CD4-positive, alpha-beta T cell (primary cell): ENCODE data around the gene MYLK4. TPM values are rescaled to one million over a fixed set of nuclear protein-coding genes. Genes with fewer than 3 reads are reported as not detected.

Experiments
- ATAC-seq: fragments of 200-7000 bp; cut with Tn5 transposase; one replicate; pipeline ENCODE4 v1.10.0; 2022; ENCODE audit warnings: mild to moderate bottlenecking; ENCODE audit not compliant: poor library complexity
- CTCF ChIA-PET: fragments of 350-600 bp; sonication (Branson Sonifier 250); formaldehyde crosslinking; loops from one replicate; lab custom pipeline; 2021; ENCODE audit warnings: antibody characterized with exemption, inconsistent platforms; lab: Charles Lee
- POLR2A ChIA-PET: fragments of 350-600 bp; sonication (Branson Sonifier 250); formaldehyde crosslinking; loops from one replicate; lab custom pipeline; 2021; ENCODE audit warnings: antibody characterized with exemption, inconsistent platforms; lab: Charles Lee
- DNase-seq, 14 experiments: peaks; one replicate each; pipeline ENCODE4 v3.0.0-alpha.2; 2013 to 2020; ENCODE audit warnings: mixed read lengths in 2 of 14
- H3K27ac ChIP-seq, 2 donors: one replicate each; pipeline versions ENCODE4 v1.5.1 to v1.7.0; 2013; ENCODE audit warnings: low read length in 2 of 2, low read depth in 1 of 2, mild to moderate bottlenecking in 1 of 2
- H3K27me3 ChIP-seq, 2 experiments: 1 replicate in 1 of 2; 2 replicates in 1 of 2; pipeline versions ENCODE4 v1.6.1 to v1.7.0; 2013; ENCODE audit warnings: low read length in 2 of 2, control low read depth in 1 of 2, mild to moderate bottlenecking in 1 of 2, moderate library complexity in 1 of 2; ENCODE audit not compliant: insufficient read depth in 2 of 2, control insufficient read depth in 1 of 2
- H3K36me3 ChIP-seq: one replicate; pipeline ENCODE4 v1.6.1; 2013; ENCODE audit warnings: low read length, control low read depth; ENCODE audit not compliant: insufficient read depth
- H3K4me1 ChIP-seq: one replicate; pipeline ENCODE4 v1.6.1; 2013; ENCODE audit warnings: low read length, control low read depth; ENCODE audit not compliant: insufficient read depth
- H3K4me3 ChIP-seq: one replicate; pipeline ENCODE4 v1.5.1; 2013; ENCODE audit warnings: mild to moderate bottlenecking, low read length, moderate library complexity
- H3K9me3 ChIP-seq, 2 experiments: 1 replicate in 1 of 2; 2 replicates in 1 of 2; pipeline versions ENCODE4 v1.6.1 to v1.7.0; 2013; ENCODE audit warnings: low read length in 2 of 2, mild to moderate bottlenecking in 2 of 2, control low read depth in 1 of 2, moderate library complexity in 1 of 2; ENCODE audit not compliant: control insufficient read depth in 1 of 2, insufficient read depth in 1 of 2
- H3K27ac Mint-ChIP-seq: one replicate; pipeline ENCODE4 v1.8.0; 2020; ENCODE audit warnings: mixed read lengths
- H3K27me3 Mint-ChIP-seq: one replicate; pipeline ENCODE4 v1.8.0; 2021; ENCODE audit warnings: mixed read lengths
- H3K36me3 Mint-ChIP-seq: one replicate; pipeline ENCODE4 v1.8.0; 2021; ENCODE audit warnings: low read depth, mixed read lengths
- H3K4me1 Mint-ChIP-seq: one replicate; pipeline ENCODE4 v1.8.0; 2021; ENCODE audit warnings: low read depth, mixed read lengths
- H3K4me3 Mint-ChIP-seq: one replicate; pipeline ENCODE4 v1.8.0; 2020; ENCODE audit warnings: mild to moderate bottlenecking, mixed read lengths
- H3K9me3 Mint-ChIP-seq: one replicate; pipeline ENCODE4 v1.8.0; 2020; ENCODE audit warnings: mixed read lengths
- intact Hi-C, 2 experiments: fragments of 100-400 bp; cut with DNase I in 1 of 2; cut with micrococcal nuclease in 1 of 2; formaldehyde crosslinking; loops; one replicate each; pipeline versions ENCODE4 v1.15.1 to v1.9.0; 2023 to 2025; cut with DNase I, micrococcal nuclease
- total RNA-seq, 174 experiments: library from RNA in 2 of 174; stranded (reverse) in 2 of 174; gene quantifications; one replicate each; pipeline ENCODE4 v1.2.3 and lab custom pipeline; 2021 to 2026
- TF ChIP-seq, protein P1 (sequence below): fragments of 200-600 bp; IDR thresholded peaks from one replicate; pipeline ENCODE4 v1.8.0; 2022; ENCODE audit warnings: antibody characterized with exemption, mild to moderate bottlenecking

MYLK4 gene
- total RNA-seq, 2 experiments from 2014 or later: 1.6 to 2.0 TPM

DNA sequence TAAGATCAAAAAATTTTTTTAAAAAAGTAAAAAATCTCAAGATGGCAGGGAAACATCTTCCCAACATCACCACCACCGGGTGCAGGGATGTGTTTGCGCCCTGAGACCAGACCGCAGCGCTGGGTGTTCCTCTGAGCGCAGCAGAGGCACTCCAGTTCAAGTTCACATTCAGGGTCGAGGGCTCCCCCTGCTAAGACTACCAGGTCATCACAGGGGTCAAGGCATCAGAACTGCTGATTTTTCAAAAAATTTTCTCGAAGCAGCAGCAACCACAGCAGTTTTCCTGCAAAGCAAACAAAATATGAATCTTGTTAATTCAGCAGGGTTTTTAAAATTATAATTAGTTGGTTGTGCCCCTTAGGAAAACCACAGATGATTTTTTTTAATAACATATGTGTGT is 83.1 kb downstream of the MYLK4 start:
- ATAC-seq (no peak), DNase-seq (no peak)
- Mint-ChIP-seq H3K36me3 (no peaks in the 10 kb centered on the region), H3K4me3 (no peak overlapping the region), H3K27ac (no peak overlapping the region), H3K9me3 (no peaks in the 10 kb centered on the region), H3K27me3 (no peaks in the 10 kb centered on the region), H3K4me1 (no peaks in the 10 kb centered on the region)
- no peak overlapping the region for H3K27ac ChIP-seq
- H3K4me3 ChIP-seq: no peak overlapping the region
- TF ChIP-seq, protein P1, sequence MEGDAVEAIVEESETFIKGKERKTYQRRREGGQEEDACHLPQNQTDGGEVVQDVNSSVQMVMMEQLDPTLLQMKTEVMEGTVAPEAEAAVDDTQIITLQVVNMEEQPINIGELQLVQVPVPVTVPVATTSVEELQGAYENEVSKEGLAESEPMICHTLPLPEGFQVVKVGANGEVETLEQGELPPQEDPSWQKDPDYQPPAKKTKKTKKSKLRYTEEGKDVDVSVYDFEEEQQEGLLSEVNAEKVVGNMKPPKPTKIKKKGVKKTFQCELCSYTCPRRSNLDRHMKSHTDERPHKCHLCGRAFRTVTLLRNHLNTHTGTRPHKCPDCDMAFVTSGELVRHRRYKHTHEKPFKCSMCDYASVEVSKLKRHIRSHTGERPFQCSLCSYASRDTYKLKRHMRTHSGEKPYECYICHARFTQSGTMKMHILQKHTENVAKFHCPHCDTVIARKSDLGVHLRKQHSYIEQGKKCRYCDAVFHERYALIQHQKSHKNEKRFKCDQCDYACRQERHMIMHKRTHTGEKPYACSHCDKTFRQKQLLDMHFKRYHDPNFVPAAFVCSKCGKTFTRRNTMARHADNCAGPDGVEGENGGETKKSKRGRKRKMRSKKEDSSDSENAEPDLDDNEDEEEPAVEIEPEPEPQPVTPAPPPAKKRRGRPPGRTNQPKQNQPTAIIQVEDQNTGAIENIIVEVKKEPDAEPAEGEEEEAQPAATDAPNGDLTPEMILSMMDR: no peak
- no peaks in the 10 kb centered on the region for H3K36me3 ChIP-seq
- intact Hi-C loops: no loop called here
- no peaks in the 10 kb centered on the region for H3K4me1 ChIP-seq
- peaks cover 0 to 3% of the 10 kb centered on the region in 2 experiments for H3K9me3 ChIP-seq
- ChIA-PET POLR2A (no interaction called here), CTCF (no interaction called here)
- H3K27me3 ChIP-seq: no peaks in the 10 kb centered on the region

DNA sequence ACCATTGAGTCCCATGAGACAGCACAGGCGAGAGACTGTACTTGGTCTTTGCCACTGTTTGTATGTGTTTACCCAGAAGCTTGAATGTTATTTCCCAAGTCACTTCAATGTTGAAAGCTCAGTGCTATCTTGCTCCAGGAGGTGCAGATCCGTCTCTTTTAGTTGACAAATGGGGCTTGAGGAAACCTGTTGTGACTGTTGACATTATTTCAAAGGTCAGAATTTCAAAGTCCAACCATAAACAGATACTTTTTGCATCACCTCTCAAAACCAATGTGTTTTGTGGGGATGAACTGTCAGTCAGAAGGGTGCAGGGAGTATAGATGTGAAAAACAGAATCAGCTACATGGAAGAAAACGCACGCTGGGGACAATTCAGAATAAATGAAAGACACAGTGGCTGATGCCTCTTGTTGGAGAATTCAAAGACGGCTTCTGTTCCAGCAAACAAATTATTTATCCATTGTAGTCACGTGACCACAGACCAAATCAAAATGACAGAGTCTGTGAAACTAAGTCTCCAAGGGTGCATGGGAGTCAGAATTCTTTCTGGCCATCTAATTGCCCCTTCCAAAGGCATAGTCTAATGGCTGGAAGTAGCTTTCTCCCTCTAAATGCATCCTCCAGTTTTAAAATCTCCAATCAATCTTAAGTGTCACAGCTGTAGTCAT is 83.7 kb downstream of the MYLK4 start:
- POLR2A ChIA-PET: no interaction called here

DNA sequence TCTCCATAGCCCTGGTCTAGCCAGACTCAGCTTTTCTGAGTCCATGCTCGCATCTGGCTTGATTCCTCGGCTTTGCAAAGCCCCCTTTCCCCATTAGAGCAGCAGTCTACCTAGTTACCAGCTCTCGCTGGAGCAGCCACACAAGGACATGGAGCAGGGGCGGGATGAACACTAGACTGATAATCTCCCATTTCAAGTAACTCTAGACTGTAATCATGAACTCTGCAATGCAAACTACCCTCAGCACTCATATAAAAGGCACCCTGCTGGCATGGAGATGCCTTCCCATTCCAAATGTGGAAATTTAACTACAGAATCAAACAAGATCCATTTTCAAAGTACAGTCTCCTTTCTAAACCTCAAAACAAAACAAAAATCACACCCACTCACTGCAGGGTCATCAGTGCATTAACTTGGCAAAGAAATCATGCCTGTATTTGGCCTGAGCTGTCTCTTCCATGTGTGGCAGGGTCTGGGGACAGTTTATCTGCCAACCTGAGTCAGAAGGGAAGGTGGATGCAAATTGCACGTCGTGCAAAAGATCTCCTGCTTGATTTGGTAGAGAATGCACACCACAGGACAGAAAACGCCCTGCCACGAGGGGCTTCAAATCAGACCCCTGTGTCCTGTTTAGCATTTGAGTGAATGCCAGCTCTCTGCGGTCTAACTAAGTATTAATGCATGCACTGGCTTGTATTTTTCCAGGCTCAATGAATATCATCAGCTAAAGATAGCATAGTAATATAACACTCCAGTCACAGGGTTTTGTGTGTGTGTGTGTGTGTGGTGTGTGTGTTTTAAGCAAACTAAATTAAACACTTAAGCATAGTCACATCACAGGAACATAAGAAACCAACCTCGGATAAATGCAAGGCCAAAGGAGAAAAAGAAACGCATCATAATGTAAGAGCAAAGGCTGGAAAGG is 85.3 kb downstream of the MYLK4 start:
- no peak overlapping the region for H3K4me3 Mint-ChIP-seq
- no peaks in the 10 kb centered on the region for H3K36me3 Mint-ChIP-seq
- TF ChIP-seq, protein P1: no peak
- H3K27ac Mint-ChIP-seq: no peak overlapping the region
- no peak for ATAC-seq
- intact Hi-C loops: no loop called here
- Histone ChIP-seq H3K36me3 (no peaks in the 10 kb centered on the region), H3K4me3 (no peak overlapping the region), H3K27me3 (no peaks in the 10 kb centered on the region), H3K27ac (no peak overlapping the region), H3K9me3 (peaks cover 0 to 6% of the 10 kb centered on the region in 2 experiments), H3K4me1 (no peaks in the 10 kb centered on the region)
- no peaks in the 10 kb centered on the region for H3K9me3 Mint-ChIP-seq
- no peak for DNase-seq
- CTCF ChIA-PET: interaction anchor here (0.9 kb wide), 1 partner anchor 10 kb away, joined by 3 read pairs; no protein-coding TSS in a partner anchor
- POLR2A ChIA-PET: no interaction called here
- H3K27me3 Mint-ChIP-seq: no peaks in the 10 kb centered on the region
- H3K4me1 Mint-ChIP-seq: no peaks in the 10 kb centered on the region

More for the DNA sequence above, 83.7 kb downstream of the MYLK4 start:
- Histone ChIP-seq H3K27ac (no peak overlapping the region), H3K36me3 (no peaks in the 10 kb centered on the region), H3K9me3 (peaks cover 0 to 6% of the 10 kb centered on the region in 2 experiments), H3K4me3 (no peak overlapping the region), H3K27me3 (no peaks in the 10 kb centered on the region), H3K4me1 (no peaks in the 10 kb centered on the region)
- no peak for ATAC-seq
- H3K4me1 Mint-ChIP-seq: no peaks in the 10 kb centered on the region
- no peaks in the 10 kb centered on the region for H3K36me3 Mint-ChIP-seq
- CTCF ChIA-PET: interaction anchor here (1.1 kb wide), 1 partner anchor 18 kb away, joined by 3 read pairs; no protein-coding TSS in a partner anchor
- TF ChIP-seq, protein P1: no peak
- no peak overlapping the region for H3K27ac Mint-ChIP-seq
- intact Hi-C loops: no loop called here
- H3K9me3 Mint-ChIP-seq: no peaks in the 10 kb centered on the region
- H3K27me3 Mint-ChIP-seq: no peaks in the 10 kb centered on the region
- DNase-seq: no peak
- H3K4me3 Mint-ChIP-seq: no peak overlapping the region
